HCT116 (cell line): ENCODE measurements around the gene RHCE. TPM values are rescaled to one million over a fixed set of nuclear protein-coding genes. Genes with fewer than 3 reads are reported as not detected.

Experiments used
- ATAC-seq: fragments of 200-7000 bp; cut with Tn5 transposase; 2 replicates; pipeline ENCODE4 v1.9.1; 2020; ENCODE audit warnings: mild to moderate bottlenecking, moderate library complexity
- BruUV-seq: library from RNA; stranded (reverse); fragments of 400-500 nt; replicated peaks from 2 replicates; lab custom pipeline; 2021; lab: Mats Ljungman, UMichigan
- CTCF ChIA-PET: fragments of 300-600 bp; sonication (Branson Sonifier 250); formaldehyde crosslinking; loops from one replicate; lab custom pipeline; 2021; ENCODE audit warnings: antibody characterized with exemption; lab: Charles Lee
- POLR2A ChIA-PET: fragments of 300-600, 350-600 bp; sonication (Branson Sonifier 250); formaldehyde crosslinking; loops from one replicate; lab custom pipeline; 2021; ENCODE audit warnings: antibody characterized with exemption; lab: Charles Lee
- RAD21 ChIA-PET, 2 experiments: fragments of 300-600 bp; sonication (Branson Sonifier 250); formaldehyde crosslinking; loops; one replicate each; lab custom pipeline; 2023; ENCODE audit warnings: low total read pairs in 2 of 2; ENCODE audit not compliant: uncharacterized antibody in 2 of 2, unreplicated experiment in 2 of 2, low non-redundant PET in 1 of 2; lab: Charles Lee
- DNase-seq: peaks from one replicate; pipeline ENCODE4 v3.0.0-alpha.2; 2010; ENCODE audit warnings: low read depth, low spot score
- H2AFZ ChIP-seq: fragments of 200-600 bp; shearing (Covaris generic), sonication (generic); 2 replicates; pipeline ENCODE4 v1.6.1; 2017; ENCODE audit warnings: low read depth, mixed run types, mixed read lengths, antibody characterized with exemption, low read length; ENCODE audit not compliant: poor library complexity, severe bottlenecking
- H3K27ac ChIP-seq: 2 replicates; pipeline ENCODE4 v1.5.1; 2012; ENCODE audit warnings: low read depth, low read length
- H3K27me3 ChIP-seq: fragments of 200-600 bp; sonication (generic); 2 replicates; pipeline ENCODE4 v1.6.1; 2016; ENCODE audit warnings: mixed run types, low read length, mixed read lengths; ENCODE audit not compliant: insufficient read depth
- H3K36me3 ChIP-seq, 2 experiments: fragments of 200-500 bp in 1 of 2; fragments of 200-600 bp in 1 of 2; sonication (Bioruptor generic) in 1 of 2; sonication (generic) in 1 of 2; 2 replicates each; pipeline versions ENCODE4 v1.5.1 to v1.6.1; 2014 to 2016; ENCODE audit warnings: low read length in 2 of 2, inconsistent platforms in 1 of 2, mixed read lengths in 1 of 2, mixed run types in 1 of 2; ENCODE audit not compliant: insufficient read depth in 2 of 2, control insufficient read depth in 1 of 2
- H3K4me1 ChIP-seq, 2 experiments: fragments of 200-600 bp in 1 of 2; sonication (generic) in 1 of 2; 2 replicates each; pipeline versions ENCODE4 v1.5.1 to v1.6.1; 2012 to 2017; ENCODE audit warnings: low read length in 2 of 2, inconsistent platforms in 1 of 2, mild to moderate bottlenecking in 1 of 2, mixed read lengths in 1 of 2, mixed run types in 1 of 2, moderate library complexity in 1 of 2; ENCODE audit not compliant: insufficient read depth in 2 of 2, control insufficient read depth in 1 of 2
- H3K4me2 ChIP-seq: fragments of 200-600 bp; sonication (generic); 2 replicates; pipeline ENCODE4 v1.6.1; 2017; ENCODE audit warnings: mixed run types, low read length, mixed read lengths
- H3K4me3 ChIP-seq, 2 experiments: fragments of 200-600 bp in 1 of 2; sonication (generic) in 1 of 2; replicated peaks in 1 of 2; 2 replicates each; pipeline ENCODE4 v1.5.1; 2011 to 2016; ENCODE audit warnings: low read length in 2 of 2, control low read depth in 1 of 2, low read depth in 1 of 2, mild to moderate bottlenecking in 1 of 2, mixed read lengths in 1 of 2, mixed run types in 1 of 2
- H3K79me2 ChIP-seq: fragments of 200-600 bp; sonication (generic); 2 replicates; pipeline ENCODE4 v1.6.1; 2017; ENCODE audit warnings: mild to moderate bottlenecking, mixed run types, low read length, moderate library complexity, mixed read lengths; ENCODE audit not compliant: insufficient read depth
- H3K9ac ChIP-seq: fragments of 200-600 bp; sonication (generic); 2 replicates; pipeline ENCODE4 v1.6.1; 2016; ENCODE audit warnings: low read length, mixed read lengths
- H3K9me2 ChIP-seq: fragments of 200-600 bp; sonication (generic), shearing (Covaris generic); 2 replicates; pipeline ENCODE4 v1.6.1; 2017; ENCODE audit warnings: mixed run types, mild to moderate bottlenecking, moderate library complexity; ENCODE audit not compliant: insufficient read depth
- H3K9me3 ChIP-seq, 2 experiments: fragments of 200-500 bp in 1 of 2; fragments of 200-600 bp in 1 of 2; sonication (Bioruptor generic) in 1 of 2; sonication (generic) in 1 of 2; 2 replicates each; pipeline ENCODE4 v1.6.1; 2014 to 2017; ENCODE audit warnings: low read length in 2 of 2, mixed read lengths in 2 of 2, inconsistent platforms in 1 of 2, low read depth in 1 of 2, mild to moderate bottlenecking in 1 of 2, mixed run types in 1 of 2, moderate library complexity in 1 of 2; ENCODE audit not compliant: control insufficient read depth in 1 of 2, insufficient read depth in 1 of 2
- H4K20me1 ChIP-seq: fragments of 200-600 bp; sonication (generic), shearing (Covaris generic); 2 replicates; pipeline ENCODE4 v1.6.1; 2017; ENCODE audit warnings: mixed run types, mild to moderate bottlenecking, moderate library complexity; ENCODE audit not compliant: insufficient read depth
- ATF3 ChIP-seq: IDR thresholded peaks from 2 replicates; pipeline ENCODE4 v1.6.1; 2012
- EZH2 ChIP-seq: fragments of 200-600 bp; sonication (generic); IDR thresholded peaks from 2 replicates; pipeline ENCODE4 v1.6.1; 2017; ENCODE audit warnings: antibody characterized with exemption, mixed run types
- EZH2phosphoT487 ChIP-seq: fragments of 200-600 bp; IDR thresholded peaks from 2 replicates; pipeline ENCODE4 v1.6.1; 2018; ENCODE audit warnings: antibody characterized with exemption, borderline replicate concordance
- FOSL1 ChIP-seq: IDR thresholded peaks from 2 replicates; pipeline ENCODE4 v1.6.1; 2012; ENCODE audit warnings: low read depth
- REST ChIP-seq: IDR thresholded peaks from 2 replicates; pipeline ENCODE4 v1.6.1; 2012; ENCODE audit warnings: low read depth
- TCF7L2 ChIP-seq: IDR thresholded peaks from 2 replicates; pipeline ENCODE4 v1.7.0; 2011; ENCODE audit warnings: borderline replicate concordance, inconsistent platforms; ENCODE audit not compliant: insufficient read depth, insufficient read length; ENCODE audit errors: extremely low read depth
- YY1 ChIP-seq: IDR thresholded peaks from 2 replicates; pipeline ENCODE4 v1.6.1; 2011; ENCODE audit warnings: low read length, low read depth, moderate library complexity, mild to moderate bottlenecking; ENCODE audit not compliant: insufficient replicate concordance; ENCODE audit errors: extremely low read depth
- intact Hi-C: fragments of 100-400 bp; cut with micrococcal nuclease; formaldehyde crosslinking; loops from 2 replicates; pipeline ENCODE4 v1.10.0; 2022
- total RNA-seq: library from RNA; stranded (reverse); gene quantifications from one replicate; pipeline ENCODE4 v1.2.1, GENCODE V29; 2021; ENCODE audit not compliant: unreplicated experiment

The RHCE gene
- total RNA-seq, 1 experiment from 2014 or later: 0.64 TPM

- no peaks in the 10 kb centered on the region for H3K9me3 ChIP-seq
- DNase-seq (no peak), ATAC-seq (no peak)
- ChIA-PET CTCF (no interaction called here), POLR2A (no interaction called here), RAD21 (no interaction called here)
- H3K4me3 ChIP-seq: no peak overlapping the region
- H4K20me1 ChIP-seq: no peaks in the 10 kb centered on the region
- H2AFZ ChIP-seq: no peak overlapping the region
- H3K4me1 ChIP-seq: peaks cover 4 to 7% of the 10 kb centered on the region in 2 experiments; a peak in 3 of 4 replicates
- H3K9me2 ChIP-seq: no peaks in the 10 kb centered on the region
- no peaks in the 10 kb centered on the region for H3K27me3 ChIP-seq
- TF ChIP-seq FOSL1 (no peak), REST (no peak), YY1 (no peak), EZH2 (no peak), EZH2phosphoT487 (no peak), TCF7L2 (no peak), ATF3 (no peak)
- BruUV-seq: no TSS peak
- intact Hi-C loops: no loop called here
- no peak overlapping the region for H3K4me2 ChIP-seq
- H3K27ac ChIP-seq: no peak overlapping the region
- H3K79me2 ChIP-seq: no peaks in the 10 kb centered on the region
- no peaks in the 10 kb centered on the region for H3K36me3 ChIP-seq
- no peak overlapping the region for H3K9ac ChIP-seq
Measured at GRCh38 chr1:25435397-25436108, 14.9 kb upstream of the RHCE start.
